ENCODE results near the gene LRRC18. TPM values are rescaled to one million over a fixed set of nuclear protein-coding genes. Genes with fewer than 3 reads are reported as not detected.

The LRRC18 gene
- total RNA-seq, 1 experiment from 2014 or later = not detected

- Histone ChIP-seq H4K5ac (ENCODE audit: insufficient read length, low read depth, low read length) (no peak overlapping the region), H4K8ac (replicated peaks; ENCODE audit: insufficient read length, low read depth, low read length) (no peak overlapping the region), H2AFZ (ENCODE audit: low read length) (no peak overlapping the region), H2AK5ac (ENCODE audit: insufficient read length, low read length) (no peak overlapping the region), H2BK20ac (ENCODE audit: low read depth, low read length, poor library complexity, severe bottlenecking) (no peak overlapping the region), H3K4me2 (ENCODE audit: insufficient read depth, insufficient read length, low read length) (no peak overlapping the region), H2BK5ac (ENCODE audit: insufficient read length, low read length) (no peak overlapping the region), H4K91ac (ENCODE audit: insufficient read length, low read depth, low read length) (no peak overlapping the region), H2BK120ac (ENCODE audit: low read depth, low read length, poor library complexity, severe bottlenecking) (no peak overlapping the region), H3K9me3 (ENCODE audit: control insufficient read depth, low read depth, low read length) (no peaks in the 10 kb centered on the region), H3K9ac (ENCODE audit: extremely low read depth, insufficient read length, low read length) (no peak overlapping the region), H3K4me1 (ENCODE audit: insufficient read depth, low read length) (no peaks in the 10 kb centered on the region), H3K14ac (ENCODE audit: insufficient read depth, low read length) (no peak overlapping the region), H2BK15ac (ENCODE audit: low read depth, low read length) (no peak overlapping the region), H3K79me1 (ENCODE audit: insufficient read depth, low read depth, low read length, poor library complexity, severe bottlenecking) (no peaks in the 10 kb centered on the region), H3K4ac (ENCODE audit: low read depth, low read length) (no peak overlapping the region), H4K20me1 (ENCODE audit: control insufficient read depth, insufficient read depth, insufficient read length) (no peaks in the 10 kb centered on the region), H3K23ac (ENCODE audit: insufficient read length, low read depth, low read length) (no peak overlapping the region), H3K56ac (ENCODE audit: insufficient read length, low read depth, low read length) (no peak overlapping the region), H3K79me2 (ENCODE audit: insufficient read depth, low read length) (no peaks in the 10 kb centered on the region), H3K27ac (ENCODE audit: insufficient read length, low read depth, low read length) (no peak overlapping the region), H3K23me2 (ENCODE audit: insufficient read length, low read depth, low read length, poor library complexity, severe bottlenecking) (no peaks in the 10 kb centered on the region), H3K18ac (ENCODE audit: insufficient read length, low read depth, low read length) (no peak overlapping the region), H2BK12ac (ENCODE audit: insufficient read length, low read depth, low read length) (no peak overlapping the region), H3T11ph (ENCODE audit: low read length) (no peak overlapping the region), H3K27me3 (ENCODE audit: insufficient read depth, low read length) (no peaks in the 10 kb centered on the region)
- Mint-ChIP-seq H3K36me3 (ENCODE audit: insufficient read depth in 1 of 3, low read depth in 3 of 3) (no peaks in the 10 kb centered on the region; a peak in 1 of 7 replicates), H3K27ac (no peak overlapping the region), H3K4me3 (no peak overlapping the region), H3K27me3 (ENCODE audit: low read depth) (peaks cover 4% of the 10 kb centered on the region), H3K4me1 (no peaks in the 10 kb centered on the region), H3K9me3 (no peaks in the 10 kb centered on the region)
- no CpG with 5 or more reads among the region's 1 CpG for WGBS (ENCODE audit: extremely low coverage, insufficient read length, low lambda C conversion rate)
- no peak for DNase-seq
- TF ChIP-seq, protein P1, sequence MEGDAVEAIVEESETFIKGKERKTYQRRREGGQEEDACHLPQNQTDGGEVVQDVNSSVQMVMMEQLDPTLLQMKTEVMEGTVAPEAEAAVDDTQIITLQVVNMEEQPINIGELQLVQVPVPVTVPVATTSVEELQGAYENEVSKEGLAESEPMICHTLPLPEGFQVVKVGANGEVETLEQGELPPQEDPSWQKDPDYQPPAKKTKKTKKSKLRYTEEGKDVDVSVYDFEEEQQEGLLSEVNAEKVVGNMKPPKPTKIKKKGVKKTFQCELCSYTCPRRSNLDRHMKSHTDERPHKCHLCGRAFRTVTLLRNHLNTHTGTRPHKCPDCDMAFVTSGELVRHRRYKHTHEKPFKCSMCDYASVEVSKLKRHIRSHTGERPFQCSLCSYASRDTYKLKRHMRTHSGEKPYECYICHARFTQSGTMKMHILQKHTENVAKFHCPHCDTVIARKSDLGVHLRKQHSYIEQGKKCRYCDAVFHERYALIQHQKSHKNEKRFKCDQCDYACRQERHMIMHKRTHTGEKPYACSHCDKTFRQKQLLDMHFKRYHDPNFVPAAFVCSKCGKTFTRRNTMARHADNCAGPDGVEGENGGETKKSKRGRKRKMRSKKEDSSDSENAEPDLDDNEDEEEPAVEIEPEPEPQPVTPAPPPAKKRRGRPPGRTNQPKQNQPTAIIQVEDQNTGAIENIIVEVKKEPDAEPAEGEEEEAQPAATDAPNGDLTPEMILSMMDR (conservative IDR thresholded peaks at IDR 0.05) = no peak
These were observed 67.4 kb downstream of the LRRC18 start for GRCh38 chr10:48872234-48872633.

Small RNAs within 50 kb of the gene (microRNA-seq; reads per million reads assigned to microRNA genes)
- not detected for gene MIR4294 (ENCODE audit: borderline microRNAs expressed)

Other genes with a start within 250 kb of the LRRC18 start
- 0.35 and 0.44 TPM in 2 replicates for gene VSTM4, start 175.7 kb upstream of the LRRC18 start, total RNA-seq (2021)
- not detected in 2 replicates for gene FAM170B, start 194.2 kb upstream of the LRRC18 start, total RNA-seq (2021)
- gene TMEM273, start 248.6 kb upstream of the LRRC18 start, total RNA-seq (2021) = not detected in 2 replicates

Data from H9 (cell line).